ENCODE data around the gene E2F1. TPM values are rescaled to one million over a fixed set of nuclear protein-coding genes. Genes with fewer than 3 reads are reported as not detected.

Gene E2F1
- total RNA-seq, 2 donors from 2014 or later, result 26.9 to 33.7 TPM

DNA sequence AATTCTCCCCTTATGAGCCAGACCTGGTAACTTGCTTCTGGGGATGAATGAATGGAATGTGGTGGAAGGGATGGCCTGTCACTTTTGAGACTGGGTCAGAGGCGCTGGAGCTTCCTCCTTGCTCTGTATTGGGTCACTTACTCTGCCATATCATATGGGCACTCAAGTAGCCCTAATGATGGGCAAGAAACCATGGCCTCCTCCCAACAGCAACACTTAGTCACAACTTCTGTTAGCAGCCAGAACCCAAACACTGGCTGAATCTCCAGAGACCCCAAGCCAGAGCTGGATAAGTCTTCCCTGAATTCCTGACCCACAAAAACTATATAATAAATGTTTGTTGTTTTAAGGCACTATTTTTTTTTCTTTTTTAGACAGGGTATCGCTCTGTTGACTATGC, 5.5 kb downstream of the E2F1 start:
- Mint-ChIP-seq H3K27me3 (ENCODE audit: insufficient read depth) (no peaks in the 10 kb centered on the region), H3K4me3 (no peak overlapping the region), H3K4me1 (peaks cover 18% of the 10 kb centered on the region), H3K27ac (no peak overlapping the region), H3K9me3 (no peaks in the 10 kb centered on the region), H3K36me3 (ENCODE audit: low read depth) (peaks cover 35% of the 10 kb centered on the region)
- Histone ChIP-seq H3K4me3 (ENCODE audit: low read length) (no peak overlapping the region), H3K27me3 (ENCODE audit: control insufficient read depth, insufficient read depth, low read length, poor library complexity, severe bottlenecking) (no peaks in the 10 kb centered on the region), H3K36me3 (ENCODE audit: control insufficient read depth, insufficient read depth, low read length) (peaks cover 20% of the 10 kb centered on the region), H3K27ac (ENCODE audit: low read depth, low read length) (no peak overlapping the region), H3K4me1 (ENCODE audit: control insufficient read depth, insufficient read depth, low read length) (no peaks in the 10 kb centered on the region), H3K9me3 (ENCODE audit: control insufficient read depth, low read length) (no peaks in the 10 kb centered on the region), H3K9ac (ENCODE audit: extremely low read depth, low read length, poor library complexity, severe bottlenecking) (no peak overlapping the region)
- WGBS, 2 experiments (ENCODE audit: insufficient coverage in 1 of 2, insufficient read length in 1 of 2), result 89 to 100% methylated on average over 1 to 2 of the region's 2 CpGs
- TF ChIP-seq, protein P1, sequence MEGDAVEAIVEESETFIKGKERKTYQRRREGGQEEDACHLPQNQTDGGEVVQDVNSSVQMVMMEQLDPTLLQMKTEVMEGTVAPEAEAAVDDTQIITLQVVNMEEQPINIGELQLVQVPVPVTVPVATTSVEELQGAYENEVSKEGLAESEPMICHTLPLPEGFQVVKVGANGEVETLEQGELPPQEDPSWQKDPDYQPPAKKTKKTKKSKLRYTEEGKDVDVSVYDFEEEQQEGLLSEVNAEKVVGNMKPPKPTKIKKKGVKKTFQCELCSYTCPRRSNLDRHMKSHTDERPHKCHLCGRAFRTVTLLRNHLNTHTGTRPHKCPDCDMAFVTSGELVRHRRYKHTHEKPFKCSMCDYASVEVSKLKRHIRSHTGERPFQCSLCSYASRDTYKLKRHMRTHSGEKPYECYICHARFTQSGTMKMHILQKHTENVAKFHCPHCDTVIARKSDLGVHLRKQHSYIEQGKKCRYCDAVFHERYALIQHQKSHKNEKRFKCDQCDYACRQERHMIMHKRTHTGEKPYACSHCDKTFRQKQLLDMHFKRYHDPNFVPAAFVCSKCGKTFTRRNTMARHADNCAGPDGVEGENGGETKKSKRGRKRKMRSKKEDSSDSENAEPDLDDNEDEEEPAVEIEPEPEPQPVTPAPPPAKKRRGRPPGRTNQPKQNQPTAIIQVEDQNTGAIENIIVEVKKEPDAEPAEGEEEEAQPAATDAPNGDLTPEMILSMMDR (conservative IDR thresholded peaks at IDR 0.05), result no peak
- DNase-seq, result no peak

DNA sequence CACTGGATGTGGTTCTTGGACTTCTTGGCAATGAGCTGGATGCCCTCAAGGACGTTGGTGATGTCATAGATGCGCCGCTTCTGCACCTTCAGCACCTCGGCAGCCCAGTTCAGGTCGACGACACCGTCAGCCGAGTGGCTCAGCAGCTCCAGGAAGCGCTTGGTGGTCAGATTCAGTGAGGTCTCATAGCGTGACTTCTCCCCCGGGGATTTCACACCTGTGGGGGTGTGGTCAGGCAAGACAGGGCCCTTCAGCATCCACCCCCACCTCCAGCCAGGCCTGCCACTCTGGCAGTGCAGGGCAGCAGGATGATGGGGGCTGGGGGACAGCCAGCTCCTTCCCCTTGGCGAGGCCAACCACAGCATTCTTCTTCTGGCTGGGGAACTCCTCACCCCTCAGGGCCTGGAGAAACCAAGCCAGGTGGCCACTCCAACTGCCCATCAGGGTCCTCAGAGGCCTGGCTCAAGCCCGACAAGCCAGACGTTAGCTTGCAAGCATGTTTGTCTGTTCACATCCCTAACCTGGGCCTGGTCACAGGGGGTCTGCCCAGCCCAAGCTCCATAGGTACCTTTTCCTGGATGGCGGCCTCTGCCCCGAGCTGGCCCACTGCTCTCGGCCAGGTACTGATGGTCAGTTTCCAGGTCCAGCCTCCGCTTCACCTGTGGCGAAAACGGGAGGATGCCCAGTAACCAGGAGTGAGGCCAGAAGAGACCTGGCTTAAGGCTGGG, 6.3 kb downstream of the E2F1 start:
- no peaks in the 10 kb centered on the region for H3K4me1 ChIP-seq (ENCODE audit: control insufficient read depth, insufficient read depth, low read length)
- no peaks in the 10 kb centered on the region for H3K27me3 ChIP-seq (ENCODE audit: control insufficient read depth, insufficient read depth, low read length, poor library complexity, severe bottlenecking)
- H3K27ac ChIP-seq (ENCODE audit: low read depth, low read length), result no peak overlapping the region
- Mint-ChIP-seq H3K27me3 (ENCODE audit: insufficient read depth) (no peaks in the 10 kb centered on the region), H3K9me3 (no peaks in the 10 kb centered on the region), H3K27ac (no peak overlapping the region), H3K4me3 (no peak overlapping the region), H3K36me3 (ENCODE audit: low read depth) (peaks cover 35% of the 10 kb centered on the region), H3K4me1 (peaks cover 19% of the 10 kb centered on the region)
- TF ChIP-seq, protein P1 (conservative IDR thresholded peaks at IDR 0.05), result no peak
- H3K9me3 ChIP-seq (ENCODE audit: control insufficient read depth, low read length), result no peaks in the 10 kb centered on the region
- no peak for DNase-seq
- WGBS, 2 experiments (ENCODE audit: insufficient coverage in 1 of 2, insufficient read length in 1 of 2), result 93 to 96% methylated on average over 13 to 20 of the region's 20 CpGs
- peaks cover 20% of the 10 kb centered on the region for H3K36me3 ChIP-seq (ENCODE audit: control insufficient read depth, insufficient read depth, low read length)
- no peak overlapping the region for H3K9ac ChIP-seq (ENCODE audit: extremely low read depth, low read length, poor library complexity, severe bottlenecking)
- H3K4me3 ChIP-seq (ENCODE audit: low read length), result no peak overlapping the region

DNA sequence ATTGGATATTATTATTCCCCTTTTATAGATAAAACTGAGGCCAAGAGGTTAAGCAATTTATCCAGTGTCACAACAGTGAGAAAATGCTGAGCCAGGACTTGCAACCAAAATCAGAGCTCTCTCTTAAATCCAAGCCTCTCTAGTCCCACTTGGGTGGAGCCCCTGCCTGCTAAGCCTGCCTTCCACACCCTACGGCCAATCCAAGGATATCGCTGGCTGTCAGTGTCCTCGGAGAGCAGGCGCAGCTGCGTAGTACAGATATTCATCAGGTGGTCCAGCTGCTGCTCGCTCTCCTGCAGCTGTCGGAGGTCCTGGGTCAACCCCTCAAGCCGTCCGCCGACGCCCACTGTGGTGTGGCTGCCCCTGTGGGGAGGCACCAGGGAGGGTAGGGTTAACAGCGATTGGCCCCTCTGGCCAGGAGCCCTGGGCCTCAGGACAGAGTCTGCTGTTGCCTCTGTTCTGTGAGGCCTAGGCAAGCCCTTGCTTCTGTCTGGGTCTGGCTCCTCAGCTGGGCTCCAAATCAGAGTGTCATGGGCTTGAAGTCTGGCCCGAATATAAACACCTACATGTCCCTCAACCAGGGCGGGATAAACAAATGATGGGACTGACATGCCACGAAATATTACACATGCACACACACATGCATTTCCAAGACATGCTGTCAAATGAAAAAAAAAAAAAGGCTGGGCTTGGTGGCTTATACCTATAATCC, 8.0 kb downstream of the E2F1 start:
- Mint-ChIP-seq H3K27ac (no peak overlapping the region), H3K4me3 (no peak overlapping the region), H3K36me3 (ENCODE audit: low read depth) (peaks cover 35% of the 10 kb centered on the region), H3K4me1 (peaks cover 19% of the 10 kb centered on the region), H3K27me3 (ENCODE audit: insufficient read depth) (no peaks in the 10 kb centered on the region), H3K9me3 (no peaks in the 10 kb centered on the region)
- no peaks in the 10 kb centered on the region for H3K27me3 ChIP-seq (ENCODE audit: control insufficient read depth, insufficient read depth, low read length, poor library complexity, severe bottlenecking)
- H3K9me3 ChIP-seq (ENCODE audit: control insufficient read depth, low read length), result no peaks in the 10 kb centered on the region
- H3K27ac ChIP-seq (ENCODE audit: low read depth, low read length), result no peak overlapping the region
- no peak overlapping the region for H3K9ac ChIP-seq (ENCODE audit: extremely low read depth, low read length, poor library complexity, severe bottlenecking)
- WGBS, 2 experiments (ENCODE audit: insufficient coverage in 1 of 2, insufficient read length in 1 of 2), result 90 to 93% methylated on average over 7 to 15 of the region's 15 CpGs
- peaks cover 20% of the 10 kb centered on the region for H3K36me3 ChIP-seq (ENCODE audit: control insufficient read depth, insufficient read depth, low read length)
- TF ChIP-seq, protein P1 (conservative IDR thresholded peaks at IDR 0.05), result no peak
- DNase-seq, result peak; percentile 41
- H3K4me1 ChIP-seq (ENCODE audit: control insufficient read depth, insufficient read depth, low read length), result peaks cover 4% of the 10 kb centered on the region
- no peak overlapping the region for H3K4me3 ChIP-seq (ENCODE audit: low read length)
